ENCODE measurements around the gene MRPL33. TPM values are rescaled to one million over a fixed set of nuclear protein-coding genes. Genes with fewer than 3 reads are reported as not detected.

MRPL33 gene
- total and polyA plus RNA-seq, 2 of the 13 experiments (the other 11 are each of a cell fraction or from before 2014, with no cell fraction given), result 69.7 to 218 TPM

- peak; percentile 88 for TF ChIP-seq NR2F6 (IDR thresholded peaks at IDR 0.05)
- TF ChIP-seq NR2F6 (CRISPR knock-in tag; IDR thresholded peaks at IDR 0.05), result peak; percentile 90
- TF ChIP-seq CHD4 (IDR thresholded peaks at IDR 0.05; ENCODE audit: borderline replicate concordance, low read length), result peak; percentile 61; the same call in 1 of the 2 replicates
- TF ChIP-seq RARA (CRISPR knock-in tag; IDR thresholded peaks at IDR 0.05), result peak; percentile 96
- peak; percentile 71; the same call in 1 of the 2 replicates for TF ChIP-seq NCOA1 (CRISPR knock-in tag; IDR thresholded peaks at IDR 0.05)
- TF ChIP-seq BRCA1 (CRISPR knock-in tag; IDR thresholded peaks at IDR 0.05), result 0 out of 2 replicates have a peak, but pooled peaks have one; percentile 27
- TF ChIP-seq ZFP62 (CRISPR knock-in tag; IDR thresholded peaks at IDR 0.05), result no peak
- TF ChIP-seq HMG20B (CRISPR knock-in tag; conservative IDR thresholded peaks at IDR 0.05), result peak; percentile 49; the same call in 1 of the 2 replicates
- peak; percentile 81; the same call in 1 of the 2 replicates for TF ChIP-seq FOXO1 (CRISPR knock-in tag; IDR thresholded peaks at IDR 0.05)
- peak; percentile 3 for TF ChIP-seq JARID2 (CRISPR knock-in tag; IDR thresholded peaks at IDR 0.05; ENCODE audit: insufficient replicate concordance)
- TF ChIP-seq RFXANK (CRISPR knock-in tag; IDR thresholded peaks at IDR 0.05), result no peak
- peak; percentile 67; the same call in 1 of the 2 replicates for TF ChIP-seq SMAD3 (CRISPR knock-in tag; IDR thresholded peaks at IDR 0.05)
- peak; percentile 52; the same call in 1 of the 2 replicates for TF ChIP-seq SIX4 (CRISPR knock-in tag; IDR thresholded peaks at IDR 0.05)
- no peak for TF ChIP-seq CBX2 (IDR thresholded peaks at IDR 0.05; ENCODE audit: low read depth, low read length)
- TF ChIP-seq CBX2 (CRISPR knock-in tag; IDR thresholded peaks at IDR 0.05; ENCODE audit: low read depth), result no peak
- TF ChIP-seq, protein P1, sequence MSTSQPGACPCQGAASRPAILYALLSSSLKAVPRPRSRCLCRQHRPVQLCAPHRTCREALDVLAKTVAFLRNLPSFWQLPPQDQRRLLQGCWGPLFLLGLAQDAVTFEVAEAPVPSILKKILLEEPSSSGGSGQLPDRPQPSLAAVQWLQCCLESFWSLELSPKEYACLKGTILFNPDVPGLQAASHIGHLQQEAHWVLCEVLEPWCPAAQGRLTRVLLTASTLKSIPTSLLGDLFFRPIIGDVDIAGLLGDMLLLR (CRISPR knock-in tag; IDR thresholded peaks at IDR 0.05), result no peak
- TF ChIP-seq THAP11 (CRISPR knock-in tag; IDR thresholded peaks at IDR 0.05), result 0 out of 2 replicates have a peak, but pooled peaks have one; percentile 66
- TF ChIP-seq, protein P2, sequence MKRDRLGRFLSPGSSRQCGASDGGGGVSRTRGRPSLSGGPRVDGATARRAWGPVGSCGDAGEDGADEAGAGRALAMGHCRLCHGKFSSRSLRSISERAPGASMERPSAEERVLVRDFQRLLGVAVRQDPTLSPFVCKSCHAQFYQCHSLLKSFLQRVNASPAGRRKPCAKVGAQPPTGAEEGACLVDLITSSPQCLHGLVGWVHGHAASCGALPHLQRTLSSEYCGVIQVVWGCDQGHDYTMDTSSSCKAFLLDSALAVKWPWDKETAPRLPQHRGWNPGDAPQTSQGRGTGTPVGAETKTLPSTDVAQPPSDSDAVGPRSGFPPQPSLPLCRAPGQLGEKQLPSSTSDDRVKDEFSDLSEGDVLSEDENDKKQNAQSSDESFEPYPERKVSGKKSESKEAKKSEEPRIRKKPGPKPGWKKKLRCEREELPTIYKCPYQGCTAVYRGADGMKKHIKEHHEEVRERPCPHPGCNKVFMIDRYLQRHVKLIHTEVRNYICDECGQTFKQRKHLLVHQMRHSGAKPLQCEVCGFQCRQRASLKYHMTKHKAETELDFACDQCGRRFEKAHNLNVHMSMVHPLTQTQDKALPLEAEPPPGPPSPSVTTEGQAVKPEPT (CRISPR knock-in tag; IDR thresholded peaks at IDR 0.05; ENCODE audit: low read depth), result no peak
- TF ChIP-seq STAG1 (CRISPR knock-in tag; IDR thresholded peaks at IDR 0.05), result peak; percentile 34
- no peak for TF ChIP-seq FOXP1 (IDR thresholded peaks at IDR 0.05)
- peak; percentile 89 for TF ChIP-seq FOXP1 (CRISPR knock-in tag; IDR thresholded peaks at IDR 0.05)
- TF ChIP-seq ZNF160 (CRISPR knock-in tag; IDR thresholded peaks at IDR 0.05), result 0 out of 2 replicates have a peak, but pooled peaks have one; percentile 44
- TF ChIP-seq CEBPG (CRISPR knock-in tag; IDR thresholded peaks at IDR 0.05), result peak; percentile 78
- no peak for TF ChIP-seq GABPA (IDR thresholded peaks at IDR 0.05; ENCODE audit: low read depth, low read length)
- peak; percentile 65; the same call in 1 of the 2 replicates for TF ChIP-seq GABPA (CRISPR knock-in tag; IDR thresholded peaks at IDR 0.05; ENCODE audit: low read depth)
- no peak for TF ChIP-seq SCMH1 (CRISPR knock-in tag; IDR thresholded peaks at IDR 0.05; ENCODE audit: borderline replicate concordance)
- no peak; the same call in 1 of the 2 replicates for TF ChIP-seq ATF1 (CRISPR knock-in tag; IDR thresholded peaks at IDR 0.05)
- no peak for TF ChIP-seq SP1 (IDR thresholded peaks at IDR 0.05)
- no peak for TF ChIP-seq SP1 (CRISPR knock-in tag; IDR thresholded peaks at IDR 0.05)
- no peak for TF ChIP-seq ZNF138 (CRISPR knock-in tag; IDR thresholded peaks at IDR 0.05; ENCODE audit: low read depth)
- no peak for TF ChIP-seq ZNF776 (CRISPR knock-in tag; IDR thresholded peaks at IDR 0.05)
These were observed 8.3 kb upstream of the MRPL33 start (continued) for GRCh38 chr2:27762951-27763906.
